Esophagus squamous epithelium (tissue), 4 donors: Measurements from ENCODE around the gene NME1.

Source experiments
- CTCF ChIP-seq, 6 experiments: fragments of 450-650 bp in 4 of 6; fragments of 200-600 bp in 2 of 6; sonication (generic) in 2 of 6; IDR thresholded peaks; one replicate each; pipeline ENCODE4 v1.5.1; 2016 to 2019; ENCODE audit warnings: antibody characterized with exemption in 6 of 6, mild to moderate bottlenecking in 4 of 6, moderate library complexity in 4 of 6
- POLR2A ChIP-seq, 4 donors: fragments of 450-650 bp; IDR thresholded peaks; one replicate each; pipeline ENCODE4 v1.6.1; 2017; ENCODE audit warnings: antibody characterized with exemption in 4 of 4, mild to moderate bottlenecking in 4 of 4, moderate library complexity in 3 of 4

GRCh38 chr17:51185763-51186332, 32.5 kb downstream of the NME1 start:
- TF ChIP-seq CTCF (IDR thresholded peaks at IDR 0.05) (no peak), POLR2A (IDR thresholded peaks at IDR 0.05) (no peak)
